GM12878 (cell line): Measurements from ENCODE around the gene TPK1. TPM values are rescaled to one million over a fixed set of nuclear protein-coding genes. Genes with fewer than 3 reads are reported as not detected.

Source experiments
- IKZF1 ChIP-seq: fragments of 450-650 bp; conservative IDR thresholded peaks from 2 replicates; pipeline ENCODE4 v1.6.1; 2017; ENCODE audit warnings: antibody characterized with exemption, mild to moderate bottlenecking
- KLF5 ChIP-seq: fragments of 450-650 bp; IDR thresholded peaks from 2 replicates; pipeline ENCODE4 v1.6.1; 2014; ENCODE audit warnings: mild to moderate bottlenecking; ENCODE audit not compliant: partially characterized antibody
- MEF2B ChIP-seq: fragments of 450-650 bp; IDR thresholded peaks from 2 replicates; pipeline ENCODE4 v1.6.1; 2018; ENCODE audit warnings: mild to moderate bottlenecking, moderate library complexity; ENCODE audit not compliant: partially characterized antibody, poor library complexity, severe bottlenecking
- NRF1 ChIP-seq: conservative IDR thresholded peaks from 2 replicates; pipeline ENCODE4 v1.6.1; 2011; ENCODE audit warnings: mild to moderate bottlenecking, low read depth, low read length, improper control_type of control experiment
- POLR2A ChIP-seq: IDR thresholded peaks from 2 replicates; pipeline ENCODE4 v1.6.1; 2011; ENCODE audit warnings: low read depth, mild to moderate bottlenecking, low read length
- POLR2AphosphoS2 ChIP-seq: IDR thresholded peaks from 2 replicates; pipeline ENCODE4 v1.6.1; 2011; ENCODE audit warnings: low read depth, mild to moderate bottlenecking, low read length, improper control_type of control experiment, moderate library complexity
- RB1 ChIP-seq: fragments of 450-650 bp; formaldehyde crosslinking; IDR thresholded peaks from 2 replicates; pipeline ENCODE4 v1.6.1; 2017; ENCODE audit warnings: mild to moderate bottlenecking, borderline replicate concordance
- RELA ChIP-seq: fragments of 450-650 bp; IDR thresholded peaks from 2 replicates; pipeline ENCODE4 v1.8.0; 2014; ENCODE audit warnings: borderline replicate concordance; ENCODE audit not compliant: partially characterized antibody
- SMARCA5 ChIP-seq: fragments of 450-650 bp; IDR thresholded peaks from 2 replicates; pipeline ENCODE4 v1.6.1; 2017; ENCODE audit warnings: mild to moderate bottlenecking
- SMC3 ChIP-seq: IDR thresholded peaks from 2 replicates; pipeline ENCODE4 v1.6.1; 2011; ENCODE audit warnings: low read length, improper control_type of control experiment, borderline replicate concordance
- YY1 ChIP-seq: IDR thresholded peaks from 2 replicates; pipeline ENCODE4 v1.6.1; 2011; ENCODE audit warnings: low read depth, mild to moderate bottlenecking, low read length
- polyA plus RNA-seq, 11 experiments: library from polyadenylated mRNA; depleted of rRNA in 4 of 11; unstranded in 6 of 11; stranded (reverse) in 5 of 11; fragments of >200 nt; fragmentation: Nextera tagmentation in 4 of 11; fragmentation: Illumina TruSeq in 1 of 11; extraction: Ambion mirVana in 4 of 11; extraction: Trizol in 1 of 11; gene quantifications; 1 replicate in 1 of 11; 2 replicates in 10 of 11; pipeline versions ENCODE4 v1.2.1 to v1.2.3, GENCODE V29; 2011 to 2016; ENCODE audit warnings: inconsistent platforms in 2 of 11, missing spikeins in 2 of 11, low read depth in 1 of 11
- total RNA-seq, 4 experiments: library from RNA; depleted of rRNA in 3 of 4; stranded (reverse); fragments of >200 nt in 3 of 4; fragmentation: Illumina TruSeq in 1 of 4; extraction: Trizol in 1 of 4; gene quantifications; 2 replicates each; pipeline versions ENCODE4 v1.2.1 to v1.2.3, GENCODE V29; 2013 to 2021
- TF ChIP-seq, protein P1 (sequence below): fragments of 450-650 bp; IDR thresholded peaks from 2 replicates; pipeline ENCODE4 v1.6.1; 2014; ENCODE audit warnings: mild to moderate bottlenecking
- TF ChIP-seq, protein P2 (sequence below): fragments of 450-650 bp; IDR thresholded peaks from 2 replicates; pipeline ENCODE4 v1.6.1; 2017; ENCODE audit warnings: mild to moderate bottlenecking, moderate library complexity
- TF ChIP-seq, protein P3 (sequence below): IDR thresholded peaks from 2 replicates; pipeline ENCODE4 v1.6.1; 2011; ENCODE audit warnings: borderline replicate concordance, low read depth, mild to moderate bottlenecking, moderate library complexity, mixed read lengths, low read length; ENCODE audit not compliant: insufficient read depth; ENCODE audit errors: extremely low read length
- TF ChIP-seq, protein P4 (sequence below), 3 experiments: IDR thresholded peaks in 2 of 3; conservative IDR thresholded peaks in 1 of 3; 2 replicates each; pipeline ENCODE4 v1.5.1; 2011; ENCODE audit warnings: low read depth in 3 of 3, low read length in 3 of 3, mild to moderate bottlenecking in 3 of 3, control low read depth in 2 of 3, moderate library complexity in 2 of 3, inconsistent platforms in 1 of 3, mixed read lengths in 1 of 3; ENCODE audit not compliant: control insufficient read depth in 2 of 3, insufficient read depth in 1 of 3; ENCODE audit errors: extremely low read depth in 1 of 3
- TF ChIP-seq, protein P5 (sequence below): fragments of 450-650 bp; IDR thresholded peaks from 2 replicates; pipeline ENCODE4 v1.6.1; 2017; ENCODE audit warnings: mild to moderate bottlenecking

The TPK1 gene
- total and polyA plus RNA-seq, 10 of the 15 experiments (the other 5 are each of a cell fraction or from before 2014, with no cell fraction given) = 7.1 to 19.0 (median 9.3) TPM

DNA sequence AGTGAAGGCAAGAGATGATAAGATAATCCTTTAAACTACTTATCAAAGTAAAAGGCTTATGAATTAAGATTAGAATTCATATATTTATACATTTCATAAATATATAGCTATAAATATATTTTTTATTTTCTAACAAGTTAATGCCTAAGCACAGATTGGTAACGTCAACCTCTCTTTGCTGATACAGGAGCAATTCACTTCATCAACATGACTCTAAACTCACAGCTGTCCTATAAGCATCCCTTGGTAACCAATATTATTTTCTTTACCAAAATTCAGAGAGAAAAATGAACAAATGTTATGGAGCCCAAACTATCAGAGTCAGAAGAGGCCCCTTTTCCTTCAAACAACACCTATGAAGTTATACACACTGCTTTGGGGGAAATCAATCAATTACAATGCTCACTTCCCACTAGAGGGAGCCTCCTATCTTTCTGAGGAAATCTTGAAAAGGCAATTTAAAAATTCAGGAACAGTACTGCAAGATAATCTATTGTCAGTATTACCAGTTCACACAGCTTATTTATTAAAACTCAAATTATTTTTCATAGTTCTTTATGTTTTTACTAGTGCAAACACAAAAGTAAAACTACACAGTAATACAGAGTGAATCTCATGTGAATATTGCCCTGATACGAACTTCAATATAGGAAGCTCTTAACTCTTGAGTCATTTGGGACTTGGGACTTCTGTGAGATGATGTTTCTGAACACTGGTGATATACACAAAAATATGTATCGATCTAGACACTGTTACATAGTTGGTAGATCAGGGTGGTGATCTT, 381.4 kb downstream of the TPK1 start (continued):
- TF ChIP-seq, protein P1, sequence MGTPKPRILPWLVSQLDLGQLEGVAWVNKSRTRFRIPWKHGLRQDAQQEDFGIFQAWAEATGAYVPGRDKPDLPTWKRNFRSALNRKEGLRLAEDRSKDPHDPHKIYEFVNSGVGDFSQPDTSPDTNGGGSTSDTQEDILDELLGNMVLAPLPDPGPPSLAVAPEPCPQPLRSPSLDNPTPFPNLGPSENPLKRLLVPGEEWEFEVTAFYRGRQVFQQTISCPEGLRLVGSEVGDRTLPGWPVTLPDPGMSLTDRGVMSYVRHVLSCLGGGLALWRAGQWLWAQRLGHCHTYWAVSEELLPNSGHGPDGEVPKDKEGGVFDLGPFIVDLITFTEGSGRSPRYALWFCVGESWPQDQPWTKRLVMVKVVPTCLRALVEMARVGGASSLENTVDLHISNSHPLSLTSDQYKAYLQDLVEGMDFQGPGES = no peak
- no peak for TF ChIP-seq SMC3
- TF ChIP-seq KLF5 = no peak
- TF ChIP-seq, protein P2, sequence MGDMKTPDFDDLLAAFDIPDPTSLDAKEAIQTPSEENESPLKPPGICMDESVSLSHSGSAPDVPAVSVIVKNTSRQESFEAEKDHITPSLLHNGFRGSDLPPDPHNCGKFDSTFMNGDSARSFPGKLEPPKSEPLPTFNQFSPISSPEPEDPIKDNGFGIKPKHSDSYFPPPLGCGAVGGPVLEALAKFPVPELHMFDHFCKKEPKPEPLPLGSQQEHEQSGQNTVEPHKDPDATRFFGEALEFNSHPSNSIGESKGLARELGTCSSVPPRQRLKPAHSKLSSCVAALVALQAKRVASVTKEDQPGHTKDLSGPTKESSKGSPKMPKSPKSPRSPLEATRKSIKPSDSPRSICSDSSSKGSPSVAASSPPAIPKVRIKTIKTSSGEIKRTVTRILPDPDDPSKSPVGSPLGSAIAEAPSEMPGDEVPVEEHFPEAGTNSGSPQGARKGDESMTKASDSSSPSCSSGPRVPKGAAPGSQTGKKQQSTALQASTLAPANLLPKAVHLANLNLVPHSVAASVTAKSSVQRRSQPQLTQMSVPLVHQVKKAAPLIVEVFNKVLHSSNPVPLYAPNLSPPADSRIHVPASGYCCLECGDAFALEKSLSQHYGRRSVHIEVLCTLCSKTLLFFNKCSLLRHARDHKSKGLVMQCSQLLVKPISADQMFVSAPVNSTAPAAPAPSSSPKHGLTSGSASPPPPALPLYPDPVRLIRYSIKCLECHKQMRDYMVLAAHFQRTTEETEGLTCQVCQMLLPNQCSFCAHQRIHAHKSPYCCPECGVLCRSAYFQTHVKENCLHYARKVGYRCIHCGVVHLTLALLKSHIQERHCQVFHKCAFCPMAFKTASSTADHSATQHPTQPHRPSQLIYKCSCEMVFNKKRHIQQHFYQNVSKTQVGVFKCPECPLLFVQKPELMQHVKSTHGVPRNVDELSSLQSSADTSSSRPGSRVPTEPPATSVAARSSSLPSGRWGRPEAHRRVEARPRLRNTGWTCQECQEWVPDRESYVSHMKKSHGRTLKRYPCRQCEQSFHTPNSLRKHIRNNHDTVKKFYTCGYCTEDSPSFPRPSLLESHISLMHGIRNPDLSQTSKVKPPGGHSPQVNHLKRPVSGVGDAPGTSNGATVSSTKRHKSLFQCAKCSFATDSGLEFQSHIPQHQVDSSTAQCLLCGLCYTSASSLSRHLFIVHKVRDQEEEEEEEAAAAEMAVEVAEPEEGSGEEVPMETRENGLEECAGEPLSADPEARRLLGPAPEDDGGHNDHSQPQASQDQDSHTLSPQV = no peak
- no peak for TF ChIP-seq RB1
- TF ChIP-seq POLR2AphosphoS2 = no peak
- TF ChIP-seq RELA = no peak
- TF ChIP-seq NRF1 = no peak
- TF ChIP-seq, protein P3, sequence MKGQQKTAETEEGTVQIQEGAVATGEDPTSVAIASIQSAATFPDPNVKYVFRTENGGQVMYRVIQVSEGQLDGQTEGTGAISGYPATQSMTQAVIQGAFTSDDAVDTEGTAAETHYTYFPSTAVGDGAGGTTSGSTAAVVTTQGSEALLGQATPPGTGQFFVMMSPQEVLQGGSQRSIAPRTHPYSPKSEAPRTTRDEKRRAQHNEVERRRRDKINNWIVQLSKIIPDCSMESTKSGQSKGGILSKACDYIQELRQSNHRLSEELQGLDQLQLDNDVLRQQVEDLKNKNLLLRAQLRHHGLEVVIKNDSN = no peak
- no peak for TF ChIP-seq MEF2B
- TF ChIP-seq POLR2A = no peak
- TF ChIP-seq SMARCA5 = no peak
- TF ChIP-seq, protein P4, sequence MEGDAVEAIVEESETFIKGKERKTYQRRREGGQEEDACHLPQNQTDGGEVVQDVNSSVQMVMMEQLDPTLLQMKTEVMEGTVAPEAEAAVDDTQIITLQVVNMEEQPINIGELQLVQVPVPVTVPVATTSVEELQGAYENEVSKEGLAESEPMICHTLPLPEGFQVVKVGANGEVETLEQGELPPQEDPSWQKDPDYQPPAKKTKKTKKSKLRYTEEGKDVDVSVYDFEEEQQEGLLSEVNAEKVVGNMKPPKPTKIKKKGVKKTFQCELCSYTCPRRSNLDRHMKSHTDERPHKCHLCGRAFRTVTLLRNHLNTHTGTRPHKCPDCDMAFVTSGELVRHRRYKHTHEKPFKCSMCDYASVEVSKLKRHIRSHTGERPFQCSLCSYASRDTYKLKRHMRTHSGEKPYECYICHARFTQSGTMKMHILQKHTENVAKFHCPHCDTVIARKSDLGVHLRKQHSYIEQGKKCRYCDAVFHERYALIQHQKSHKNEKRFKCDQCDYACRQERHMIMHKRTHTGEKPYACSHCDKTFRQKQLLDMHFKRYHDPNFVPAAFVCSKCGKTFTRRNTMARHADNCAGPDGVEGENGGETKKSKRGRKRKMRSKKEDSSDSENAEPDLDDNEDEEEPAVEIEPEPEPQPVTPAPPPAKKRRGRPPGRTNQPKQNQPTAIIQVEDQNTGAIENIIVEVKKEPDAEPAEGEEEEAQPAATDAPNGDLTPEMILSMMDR (IDR thresholded peaks at IDR 0.05 in 2 of 3, conservative IDR thresholded peaks at IDR 0.05 in 1 of 3; ENCODE audit: control insufficient read depth in 2 of 3, extremely low read depth in 1 of 3, insufficient read depth in 1 of 3, low read depth in 3 of 3, low read length in 3 of 3) = peak in 1 of 3 experiments; percentile 13; a peak in 1 of 6 replicates
- TF ChIP-seq, protein P5, sequence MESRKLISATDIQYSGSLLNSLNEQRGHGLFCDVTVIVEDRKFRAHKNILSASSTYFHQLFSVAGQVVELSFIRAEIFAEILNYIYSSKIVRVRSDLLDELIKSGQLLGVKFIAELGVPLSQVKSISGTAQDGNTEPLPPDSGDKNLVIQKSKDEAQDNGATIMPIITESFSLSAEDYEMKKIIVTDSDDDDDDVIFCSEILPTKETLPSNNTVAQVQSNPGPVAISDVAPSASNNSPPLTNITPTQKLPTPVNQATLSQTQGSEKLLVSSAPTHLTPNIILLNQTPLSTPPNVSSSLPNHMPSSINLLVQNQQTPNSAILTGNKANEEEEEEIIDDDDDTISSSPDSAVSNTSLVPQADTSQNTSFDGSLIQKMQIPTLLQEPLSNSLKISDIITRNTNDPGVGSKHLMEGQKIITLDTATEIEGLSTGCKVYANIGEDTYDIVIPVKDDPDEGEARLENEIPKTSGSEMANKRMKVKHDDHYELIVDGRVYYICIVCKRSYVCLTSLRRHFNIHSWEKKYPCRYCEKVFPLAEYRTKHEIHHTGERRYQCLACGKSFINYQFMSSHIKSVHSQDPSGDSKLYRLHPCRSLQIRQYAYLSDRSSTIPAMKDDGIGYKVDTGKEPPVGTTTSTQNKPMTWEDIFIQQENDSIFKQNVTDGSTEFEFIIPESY = no peak
- TF ChIP-seq IKZF1 = no peak
- TF ChIP-seq YY1 = no peak
